ENCODE data around the gene CARD10.
A peak's percentile ranks its signal among the peaks of the same experiment; 100 is the strongest.

CARD10 gene

GRCh38 chr22:37503850-37504249 is 15.4 kb downstream of the CARD10 start:
- no peak for DNase-seq (ENCODE audit: low spot score)

DNA sequence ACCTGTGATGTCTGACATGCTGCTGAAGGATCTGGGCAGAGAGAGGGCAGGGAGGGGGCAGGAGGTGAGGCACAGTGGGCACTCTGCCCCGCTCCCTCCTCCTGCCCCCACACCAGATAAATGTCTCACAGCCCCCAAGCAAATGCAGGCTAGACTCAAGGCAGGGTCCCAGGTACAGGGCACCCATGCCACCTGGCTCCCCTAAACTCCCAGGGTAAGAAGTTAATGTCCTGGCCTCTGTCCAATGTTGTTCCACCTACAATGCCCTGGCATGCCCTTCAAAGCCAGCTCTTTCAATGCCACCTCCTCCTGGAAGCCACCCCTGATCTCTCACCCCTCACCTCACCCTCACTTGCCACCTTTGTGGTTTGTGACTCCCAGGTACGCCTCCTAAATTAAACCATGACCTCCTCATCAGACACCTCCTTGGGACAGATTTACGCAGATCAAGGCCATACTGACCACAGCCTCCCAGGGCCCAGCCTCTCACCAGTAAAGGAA is 16.0 kb downstream of the CARD10 start:
- DNase-seq (ENCODE audit: low spot score), result no peak

GRCh38 chr22:37502342-37503182 is 16.7 kb downstream of the CARD10 start:
- no peak for DNase-seq (ENCODE audit: low spot score)

- peak; percentile 90 for DNase-seq (ENCODE audit: low spot score)
Observed at GRCh38 chr22:37501610-37502341, 17.4 kb downstream of the CARD10 start.

DNA sequence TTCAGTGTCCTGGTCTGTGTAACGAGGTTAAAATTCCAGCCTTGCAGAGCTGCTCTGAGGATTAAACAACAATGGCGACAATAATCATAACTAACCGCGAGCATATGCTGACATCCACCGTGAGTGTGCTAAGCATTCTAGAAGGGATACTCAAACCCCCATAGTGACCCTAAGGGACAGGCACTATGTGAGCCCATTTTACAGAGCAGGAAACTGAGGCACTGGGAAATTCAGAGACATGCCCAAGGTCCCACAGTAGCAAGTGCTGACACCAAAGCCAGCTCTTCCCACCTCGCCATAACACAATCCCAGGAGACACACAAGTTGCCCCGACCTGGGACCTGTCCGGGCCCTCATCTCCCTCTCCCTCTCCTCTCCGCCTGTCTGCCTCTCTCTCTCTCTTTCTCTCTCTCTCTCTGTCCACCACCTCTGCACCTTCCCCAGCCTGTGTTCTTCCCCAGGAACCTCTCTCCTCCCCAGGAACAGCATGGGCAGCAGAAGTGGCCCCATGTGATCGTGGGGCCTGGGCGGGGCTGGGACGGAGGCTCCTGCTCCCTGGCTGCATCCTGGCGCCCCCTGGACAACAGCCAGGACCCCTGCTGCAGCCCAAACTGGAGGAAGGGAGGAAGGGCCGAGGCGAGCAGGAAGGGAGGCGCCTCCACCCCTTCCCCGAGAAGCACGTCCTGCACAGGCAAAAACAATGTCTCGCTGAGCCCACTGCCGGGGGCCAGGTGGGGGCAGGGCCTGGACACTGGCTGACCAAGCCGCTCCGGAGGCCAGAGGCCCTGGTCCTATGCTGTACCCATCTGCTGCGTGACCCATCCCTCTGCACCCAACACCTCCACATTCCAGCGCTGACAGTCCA is 18.2 kb downstream of the CARD10 start:
- DNase-seq (ENCODE audit: low spot score), result no peak

- DNase-seq (ENCODE audit: low spot score), result no peak
Observed at GRCh38 chr22:37499789-37500540, 19.2 kb downstream of the CARD10 start.

DNA sequence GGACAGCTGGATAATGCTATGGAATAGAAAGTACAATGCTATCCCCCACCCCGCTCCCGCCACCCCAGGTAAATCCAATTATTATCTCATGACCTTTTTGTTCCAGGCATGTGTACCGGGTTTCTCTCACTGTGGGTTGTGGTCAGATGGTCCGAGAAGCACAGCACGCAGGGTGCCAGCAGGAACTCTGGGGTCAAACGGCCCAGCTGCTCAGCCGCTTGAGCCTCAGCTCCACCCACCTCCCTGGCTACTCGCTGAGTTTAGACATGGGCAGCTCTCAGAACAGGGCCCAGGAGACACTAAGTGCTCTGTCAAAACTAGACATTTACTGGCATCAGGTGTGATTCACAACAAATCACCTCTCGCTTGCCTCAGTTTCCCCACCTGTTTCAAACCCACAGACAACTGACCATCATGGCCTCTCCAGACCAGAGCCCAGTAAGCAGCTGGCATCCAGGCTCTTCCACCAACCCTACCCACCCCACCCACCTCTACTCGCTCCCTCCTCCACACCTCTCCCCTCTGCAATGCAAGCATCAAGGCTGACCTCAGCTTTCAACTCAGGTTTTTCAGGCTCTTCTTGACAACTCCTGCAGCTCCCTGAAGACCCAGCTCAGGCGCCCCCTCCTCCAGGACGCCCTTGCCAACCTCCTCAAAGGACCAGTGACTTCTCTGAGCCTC is 20.0 kb downstream of the CARD10 start:
- DNase-seq (ENCODE audit: low spot score), result no peak

DNA sequence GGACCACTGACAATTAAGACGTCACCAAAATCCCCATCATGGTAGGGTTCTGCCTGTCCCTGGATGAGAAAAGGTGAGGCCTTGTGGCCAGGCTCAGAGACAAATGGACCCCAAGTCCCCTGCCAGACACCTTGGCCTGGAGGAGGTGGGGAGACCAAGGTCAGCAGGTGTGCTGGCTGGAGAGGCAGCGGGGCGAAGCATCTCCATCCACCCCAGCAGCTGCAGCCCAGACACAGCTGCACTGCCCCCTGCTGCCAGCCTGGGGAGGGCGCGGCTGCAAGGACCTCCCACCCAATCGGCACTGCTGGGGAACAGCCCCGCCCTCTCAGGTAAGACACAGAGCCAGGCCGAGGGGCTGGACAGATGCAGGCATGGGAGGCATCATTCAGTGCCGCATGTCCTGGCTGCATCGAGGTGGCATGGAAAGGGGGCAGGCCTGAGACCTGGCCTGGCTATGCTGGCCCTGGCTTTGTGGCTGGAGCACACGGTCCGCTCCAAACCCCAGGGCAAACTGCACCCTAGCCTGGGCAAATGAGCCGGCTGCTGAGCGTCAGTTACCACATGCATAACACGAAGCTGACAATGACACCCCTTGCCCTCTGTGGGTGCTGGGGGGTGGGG is 20.8 kb downstream of the CARD10 start:
- DNase-seq (ENCODE audit: low spot score), result no peak

GRCh38 chr22:37497062-37497599 is 22.1 kb downstream of the CARD10 start:
- peak; percentile 96 for DNase-seq (ENCODE audit: low spot score)

DNA sequence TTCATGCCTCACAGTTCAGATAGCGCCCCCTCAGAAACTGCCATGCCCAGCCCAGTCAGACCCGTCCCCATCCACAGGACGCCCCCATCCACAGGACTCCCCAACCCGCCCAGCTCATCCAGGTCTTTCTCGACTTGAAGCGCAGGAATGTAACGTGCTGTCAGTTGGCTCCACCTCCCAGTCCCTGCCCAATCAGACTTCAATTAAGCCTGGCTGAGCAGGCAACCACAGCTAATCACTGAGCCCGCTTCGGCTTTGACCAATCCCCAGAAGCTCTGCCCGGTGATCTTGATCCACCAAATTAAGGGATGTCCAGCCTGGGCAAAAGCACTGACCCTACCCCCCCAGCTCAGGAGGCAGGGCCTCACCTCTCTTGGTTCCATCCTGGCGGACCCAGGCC is 22.6 kb downstream of the CARD10 start:
- DNase-seq (ENCODE audit: low spot score), result peak; percentile 77

DNA sequence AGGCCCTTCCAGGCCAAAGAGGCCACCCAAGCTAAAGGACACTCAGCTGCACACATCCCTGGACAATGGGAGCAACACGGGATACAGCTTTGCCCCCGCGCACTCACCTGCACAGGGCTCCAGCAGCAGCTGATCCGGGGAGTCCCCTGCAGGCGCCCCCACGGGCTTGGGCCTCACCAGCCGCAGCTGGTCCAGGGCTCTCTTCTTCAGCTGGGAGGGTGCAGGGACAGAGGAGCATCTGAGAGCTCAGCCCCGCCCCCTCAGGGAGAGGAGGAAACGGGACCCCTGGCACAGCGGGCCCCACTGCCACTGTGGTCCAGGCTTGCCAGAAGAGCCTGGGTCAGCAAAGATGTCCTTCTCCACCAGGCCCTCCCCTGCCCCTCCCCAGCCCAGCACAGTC is 25.2 kb downstream of the CARD10 start:
- DNase-seq (ENCODE audit: low spot score), result no peak

GRCh38 chr22:37492428-37493344 is 26.5 kb downstream of the CARD10 start:
- peak; percentile 84 for DNase-seq (ENCODE audit: low spot score)

- no peak for DNase-seq (ENCODE audit: low spot score)
Observed at GRCh38 chr22:37491559-37492427, 27.4 kb downstream of the CARD10 start.

DNA sequence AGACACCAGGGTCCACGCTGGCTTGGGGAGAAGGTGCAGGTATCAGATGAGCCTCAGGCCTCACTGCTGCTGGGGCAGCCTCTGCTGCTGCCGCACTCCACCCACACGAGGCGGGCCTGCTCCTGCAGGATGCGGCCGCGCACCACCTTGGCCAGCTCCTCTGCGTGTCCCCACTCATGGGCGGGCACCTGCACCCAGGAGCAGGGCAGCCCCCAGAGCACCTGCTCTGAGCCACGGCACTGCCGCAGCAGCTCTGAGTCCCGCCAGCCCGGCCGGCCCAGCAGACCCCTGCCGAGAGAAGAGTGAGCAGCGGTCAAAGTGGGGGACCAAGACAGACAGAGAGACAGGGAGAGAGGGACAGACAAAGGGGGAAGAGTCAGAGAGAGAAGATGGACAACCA is 28.1 kb downstream of the CARD10 start:
- DNase-seq (ENCODE audit: low spot score), result no peak

- DNase-seq (ENCODE audit: low spot score), result no peak
Observed at GRCh38 chr22:37489983-37490382, 29.2 kb downstream of the CARD10 start.

DNA sequence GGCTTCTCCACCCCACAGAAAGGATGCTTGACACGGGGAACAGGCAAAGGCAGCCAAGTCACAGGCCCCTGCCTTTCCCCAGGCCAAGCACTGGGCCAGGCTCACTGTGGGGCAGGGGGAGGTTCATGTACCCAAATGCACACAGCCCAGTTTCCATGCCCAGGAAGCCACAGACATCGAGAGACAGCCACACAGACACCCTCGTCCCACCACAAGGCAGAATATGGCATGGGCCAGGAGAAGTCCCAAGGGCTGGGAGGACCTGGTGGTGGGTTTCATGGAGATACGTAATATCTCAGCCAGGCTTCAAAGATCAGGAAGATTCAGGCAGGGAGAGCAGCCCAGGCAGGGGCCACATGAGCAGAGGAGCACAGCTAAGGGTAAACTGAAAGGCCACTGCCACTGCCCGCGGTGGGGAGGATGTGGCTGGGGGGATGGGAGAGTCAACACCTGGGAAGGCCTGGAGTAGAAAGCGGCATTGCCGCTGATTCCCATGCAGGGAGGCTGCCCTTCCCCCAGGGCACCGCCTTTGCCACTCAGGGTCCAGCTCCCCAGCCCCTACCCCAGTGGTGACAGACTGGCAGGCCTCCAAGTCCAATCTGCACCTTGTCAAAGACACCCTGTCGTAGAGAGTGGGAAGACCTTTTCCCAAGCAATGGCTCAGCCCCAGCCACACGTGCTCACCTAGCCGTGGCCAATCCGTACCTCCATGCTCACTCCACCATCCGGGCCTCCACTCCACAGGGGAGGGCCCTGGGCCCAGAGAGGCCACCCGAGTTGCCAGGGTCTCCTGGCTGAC is 30.7 kb downstream of the CARD10 start:
- DNase-seq (ENCODE audit: low spot score), result no peak

GRCh38 chr22:37487571-37487970 is 31.6 kb downstream of the CARD10 start:
- DNase-seq (ENCODE audit: low spot score), result no peak

Data from hepatic stellate cell (primary cell).